IMR-90 (cell line): Measurements from ENCODE around the gene GIPR. TPM values are rescaled to one million over a fixed set of nuclear protein-coding genes. Genes with fewer than 3 reads are reported as not detected.

Source experiments
- ATAC-seq: fragments of 200-7000 bp; cut with Tn5 transposase; 2 replicates; pipeline ENCODE4 v1.9.1; 2020; ENCODE audit warnings: low read depth, mild to moderate bottlenecking, moderate library complexity
- BruUV-seq: library from RNA; stranded (reverse); fragments of 400-500 nt; replicated peaks from 2 replicates; lab custom pipeline; 2021; lab: Mats Ljungman, UMichigan
- CTCF ChIA-PET: fragments of 300-600 bp; formaldehyde crosslinking; extraction: SDS; loops from one replicate; lab custom pipeline; 2021; ENCODE audit warnings: antibody characterized with exemption; lab: Yijun Ruan, JAX
- POLR2A ChIA-PET: fragments of 300-600 bp; sonication (Branson Sonifier 250); formaldehyde crosslinking; loops from one replicate; lab custom pipeline; 2022; ENCODE audit warnings: antibody characterized with exemption; ENCODE audit not compliant: unreplicated experiment; lab: Charles Lee
- DNase-seq: peaks from one replicate; pipeline ENCODE4 v3.0.0; 2013
- H2AFZ ChIP-seq: replicated peaks from 2 replicates; pipeline ENCODE3; 2013; ENCODE audit warnings: low read length, mild to moderate bottlenecking; ENCODE audit not compliant: poor library complexity
- H2AK5ac ChIP-seq: 2 replicates; pipeline ENCODE4 v1.6.1; 2013; ENCODE audit warnings: low read depth, low read length, inconsistent platforms
- H2AK9ac ChIP-seq: replicated peaks from 2 replicates; pipeline ENCODE3; 2013; ENCODE audit warnings: mild to moderate bottlenecking, low read depth, low read length, moderate library complexity; ENCODE audit not compliant: poor library complexity
- H2BK120ac ChIP-seq: 2 replicates; pipeline ENCODE4 v1.6.1; 2013; ENCODE audit warnings: low read depth, low read length, inconsistent platforms
- H2BK15ac ChIP-seq: 3 replicates; pipeline ENCODE4 v1.6.1; 2013; ENCODE audit warnings: low read depth, low read length, inconsistent platforms
- H2BK20ac ChIP-seq: 2 replicates; pipeline ENCODE4 v1.6.1; 2013; ENCODE audit warnings: low read depth, mild to moderate bottlenecking, inconsistent platforms, low read length, moderate library complexity
- H2BK5ac ChIP-seq: 2 replicates; pipeline ENCODE4 v1.6.1; 2013; ENCODE audit warnings: mild to moderate bottlenecking, low read depth, low read length, inconsistent platforms; ENCODE audit not compliant: poor library complexity, severe bottlenecking
- H3K14ac ChIP-seq: replicated peaks from 2 replicates; pipeline ENCODE4 v1.6.1; 2013; ENCODE audit warnings: low read depth, low read length, inconsistent platforms
- H3K18ac ChIP-seq: 2 replicates; pipeline ENCODE4 v1.6.1; 2013; ENCODE audit warnings: low read depth, low read length, control low read depth
- H3K23ac ChIP-seq: 2 replicates; pipeline ENCODE4 v1.6.1; 2013; ENCODE audit warnings: low read depth, low read length, inconsistent platforms
- H3K27ac ChIP-seq: 2 replicates; pipeline ENCODE4 v1.5.1; 2013; ENCODE audit warnings: mild to moderate bottlenecking, control low read depth, low read length; ENCODE audit not compliant: insufficient read depth
- H3K27me3 ChIP-seq: 2 replicates; pipeline ENCODE4 v1.6.1; 2013; ENCODE audit warnings: low read length; ENCODE audit not compliant: control insufficient read depth, insufficient read depth
- H3K36me3 ChIP-seq: 2 replicates; pipeline ENCODE4 v1.6.1; 2013; ENCODE audit warnings: low read length, mixed read lengths; ENCODE audit not compliant: control insufficient read depth, insufficient read depth
- H3K4ac ChIP-seq: 2 replicates; pipeline ENCODE4 v1.6.1; 2013; ENCODE audit warnings: low read depth, low read length, inconsistent platforms
- H3K4me1 ChIP-seq: 2 replicates; pipeline ENCODE4 v1.6.1; 2013; ENCODE audit warnings: low read length, mixed read lengths; ENCODE audit not compliant: control insufficient read depth, insufficient read depth
- H3K4me2 ChIP-seq: 2 replicates; pipeline ENCODE4 v1.6.1; 2013; ENCODE audit warnings: low read depth, mild to moderate bottlenecking, control low read depth, low read length, moderate library complexity
- H3K4me3 ChIP-seq: 2 replicates; pipeline ENCODE4 v1.5.1; 2013; ENCODE audit warnings: low read depth, mild to moderate bottlenecking, control low read depth, low read length, moderate library complexity; ENCODE audit not compliant: insufficient read depth
- H3K56ac ChIP-seq: 2 replicates; pipeline ENCODE4 v1.6.1; 2013; ENCODE audit warnings: low read length, inconsistent platforms; ENCODE audit not compliant: insufficient read depth; ENCODE audit errors: extremely low read depth
- H3K79me1 ChIP-seq, 2 experiments: 2 replicates each; pipeline ENCODE4 v1.6.1; 2013; ENCODE audit warnings: low read length in 2 of 2, inconsistent platforms in 1 of 2, low read depth in 1 of 2
- H3K9ac ChIP-seq: 2 replicates; pipeline ENCODE4 v1.6.1; 2013; ENCODE audit warnings: low read depth, low read length, control low read depth
- H3K9me1 ChIP-seq: 2 replicates; pipeline ENCODE4 v1.6.1; 2013; ENCODE audit warnings: low read length, inconsistent platforms; ENCODE audit not compliant: insufficient read depth
- H3K9me3 ChIP-seq: 2 replicates; pipeline ENCODE4 v1.6.1; 2013; ENCODE audit warnings: low read length; ENCODE audit not compliant: control insufficient read depth, insufficient read depth
- H4K20me1 ChIP-seq: 2 replicates; pipeline ENCODE4 v1.6.1; 2013; ENCODE audit warnings: low read length, inconsistent platforms; ENCODE audit not compliant: insufficient read depth
- H4K5ac ChIP-seq: 2 replicates; pipeline ENCODE4 v1.6.1; 2013; ENCODE audit warnings: mild to moderate bottlenecking, low read depth, low read length, control low read depth
- H4K8ac ChIP-seq, 2 experiments: 2 replicates each; pipeline ENCODE4 v1.6.1; 2013; ENCODE audit warnings: low read depth in 2 of 2, low read length in 2 of 2, control low read depth in 1 of 2, inconsistent platforms in 1 of 2
- H4K91ac ChIP-seq: 2 replicates; pipeline ENCODE4 v1.6.1; 2013; ENCODE audit warnings: low read depth, low read length, inconsistent platforms; ENCODE audit not compliant: insufficient read depth
- BHLHE40 ChIP-seq: fragments of 150-350 bp; IDR thresholded peaks from 2 replicates; pipeline ENCODE4 v1.6.1; 2016; ENCODE audit warnings: mild to moderate bottlenecking, low read depth, low read length
- CEBPB ChIP-seq: IDR thresholded peaks from 2 replicates; pipeline ENCODE4 v1.6.1; 2012; ENCODE audit warnings: low read depth, low read length, improper control_type of control experiment
- CHD1 ChIP-seq: IDR thresholded peaks from 2 replicates; pipeline ENCODE4 v1.6.1; 2012; ENCODE audit warnings: low read depth, low read length, improper control_type of control experiment
- FOS ChIP-seq: fragments of 150-350 bp; IDR thresholded peaks from 2 replicates; pipeline ENCODE4 v1.6.1; 2016; ENCODE audit warnings: low read depth, low read length
- MAFK ChIP-seq: IDR thresholded peaks from 2 replicates; pipeline ENCODE4 v1.6.1; 2012; ENCODE audit warnings: low read depth, low read length, improper control_type of control experiment
- MAZ ChIP-seq: IDR thresholded peaks from 2 replicates; pipeline ENCODE4 v1.6.1; 2012; ENCODE audit warnings: low read depth, mild to moderate bottlenecking, low read length, improper control_type of control experiment, moderate library complexity, borderline replicate concordance
- MXI1 ChIP-seq: IDR thresholded peaks from 2 replicates; pipeline ENCODE4 v1.6.1; 2012; ENCODE audit warnings: low read depth, mild to moderate bottlenecking, low read length, moderate library complexity, borderline replicate concordance
- NFE2L2 ChIP-seq: fragments of 150-350 bp; IDR thresholded peaks from 2 replicates; pipeline ENCODE4 v1.6.1; 2016; ENCODE audit warnings: low read depth, mild to moderate bottlenecking, low read length
- POLR2A ChIP-seq: IDR thresholded peaks from 2 replicates; pipeline ENCODE4 v1.6.1; 2012; ENCODE audit warnings: mild to moderate bottlenecking, low read depth, low read length
- RAD21 ChIP-seq: IDR thresholded peaks from 2 replicates; pipeline ENCODE4 v1.6.1; 2012; ENCODE audit warnings: low read length, improper control_type of control experiment
- RCOR1 ChIP-seq: IDR thresholded peaks from 2 replicates; pipeline ENCODE4 v1.6.1; 2012; ENCODE audit warnings: mild to moderate bottlenecking, low read length, improper control_type of control experiment; ENCODE audit not compliant: insufficient replicate concordance
- RFX5 ChIP-seq: IDR thresholded peaks from 2 replicates; pipeline ENCODE4 v1.8.0; 2012; ENCODE audit warnings: low read depth, mild to moderate bottlenecking, low read length, moderate library complexity
- SMC3 ChIP-seq: fragments of 150-350 bp; IDR thresholded peaks from 2 replicates; pipeline ENCODE4 v1.6.1; 2016; ENCODE audit warnings: low read depth, mild to moderate bottlenecking, antibody characterized with exemption, low read length, moderate library complexity
- WGBS, 2 experiments: methylation state at CpG; one replicate each; pipeline versions ENCODE4 v1.1.5 to v1.1.7; 2013; ENCODE audit warnings: missing lambda C conversion rate in 2 of 2; ENCODE audit not compliant: insufficient read length in 1 of 2; ENCODE audit errors: extremely low coverage in 2 of 2; 5-methylcytosine and 5-hydroxymethylcytosine counted together
- dilution Hi-C: fragments of 300-500 bp; cut with HindIII; formaldehyde crosslinking; loops from one replicate; pipeline ENCODE4 v1.14.3; 2018; ENCODE audit warnings: low sequenced_read_pairs; ENCODE audit not compliant: unreplicated experiment
- in situ Hi-C: fragments of 300-500 bp; cut with MboI; formaldehyde crosslinking; loops from 3 replicates; pipeline ENCODE4 v1.14.3; 2019; ENCODE audit warnings: low sequenced_read_pairs, inconsistent platforms, mixed read lengths
- intact Hi-C: fragments of 100-400 bp; cut with micrococcal nuclease; formaldehyde crosslinking; loops from 2 replicates; pipeline ENCODE4 v1.10.0; 2022
- polyA plus RNA-seq, 3 experiments: library from polyadenylated mRNA; depleted of rRNA; stranded (reverse); fragments of >200 nt; gene quantifications; 2 replicates each; pipeline ENCODE4 v1.2.3, GENCODE V29; 2012; ENCODE audit warnings: low replicate concordance in 1 of 3
- total RNA-seq: library from RNA; depleted of rRNA; stranded (reverse); fragments of >200 nt; gene quantifications from 2 replicates; pipeline ENCODE4 v1.2.3, GENCODE V29; 2012
- TF ChIP-seq, protein P1 (sequence below): fragments of 150-350 bp; IDR thresholded peaks from 2 replicates; pipeline ENCODE4 v1.6.1; 2017; ENCODE audit warnings: mild to moderate bottlenecking, antibody characterized with exemption, low read length, low read depth
- TF ChIP-seq, protein P2 (sequence below): conservative IDR thresholded peaks from 2 replicates; pipeline ENCODE4 v1.5.1; 2012; ENCODE audit warnings: mild to moderate bottlenecking, low read depth, low read length, improper control_type of control experiment

GIPR gene
- total and polyA plus RNA-seq, 2 of the 4 experiments (the other 2 are of a cell fraction) = 0.18 to 1.2 TPM

DNA sequence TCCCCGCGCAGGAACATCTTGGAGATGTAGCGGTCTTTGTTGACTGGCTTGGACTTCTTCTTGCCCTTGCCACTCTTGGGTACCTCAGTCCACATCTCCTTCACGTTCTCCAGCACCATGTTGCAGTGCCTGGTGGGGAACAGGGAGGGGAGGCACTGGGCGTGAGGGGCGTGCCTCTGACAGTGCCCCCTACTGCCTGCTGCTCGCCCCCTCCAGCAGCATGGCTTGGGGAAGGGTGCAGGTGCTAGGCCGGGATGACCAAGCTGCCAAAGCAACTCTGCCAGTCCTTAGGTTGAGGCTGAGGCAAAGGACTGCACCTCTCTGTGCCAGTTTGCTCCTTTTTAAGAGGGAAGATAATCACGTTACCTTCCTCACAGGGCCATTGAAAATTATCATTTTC lies 19.6 kb downstream of the GIPR start:
- H3K27ac ChIP-seq = no peak overlapping the region
- no peak overlapping the region for H4K5ac ChIP-seq
- H3K27me3 ChIP-seq = no peaks in the 10 kb centered on the region
- no peak overlapping the region for H2AK9ac ChIP-seq
- peaks cover 4% of the 10 kb centered on the region; the same call in 1 of the 2 replicates for H3K9me1 ChIP-seq
- dilution Hi-C loops (no loop called here), intact Hi-C loops (no loop called here), in situ Hi-C loops (no loop called here)
- H3K4me2 ChIP-seq = no peak overlapping the region
- H2BK5ac ChIP-seq = no peak overlapping the region
- H2BK20ac ChIP-seq = no peak overlapping the region
- POLR2A ChIA-PET = no interaction called here
- no peak overlapping the region for H3K14ac ChIP-seq
- H3K9me3 ChIP-seq = no peaks in the 10 kb centered on the region
- H2BK120ac ChIP-seq = no peak overlapping the region
- peaks cover 39% of the 10 kb centered on the region for H3K36me3 ChIP-seq
- no peak overlapping the region for H2BK15ac ChIP-seq
- no peak for ATAC-seq
- no peak for DNase-seq
- no peak overlapping the region for H3K23ac ChIP-seq
- no peak overlapping the region for H2AFZ ChIP-seq
- peaks cover 7 to 34% of the 10 kb centered on the region in 2 experiments; a peak in 3 of 4 replicates for H3K79me1 ChIP-seq
- H3K4me1 ChIP-seq = peaks cover 1% of the 10 kb centered on the region; the same call in 1 of the 2 replicates
- TF ChIP-seq CEBPB = no peak
- TF ChIP-seq NFE2L2 = no peak
- no peak for TF ChIP-seq SMC3
- TF ChIP-seq RCOR1 = no peak
- TF ChIP-seq, protein P1, sequence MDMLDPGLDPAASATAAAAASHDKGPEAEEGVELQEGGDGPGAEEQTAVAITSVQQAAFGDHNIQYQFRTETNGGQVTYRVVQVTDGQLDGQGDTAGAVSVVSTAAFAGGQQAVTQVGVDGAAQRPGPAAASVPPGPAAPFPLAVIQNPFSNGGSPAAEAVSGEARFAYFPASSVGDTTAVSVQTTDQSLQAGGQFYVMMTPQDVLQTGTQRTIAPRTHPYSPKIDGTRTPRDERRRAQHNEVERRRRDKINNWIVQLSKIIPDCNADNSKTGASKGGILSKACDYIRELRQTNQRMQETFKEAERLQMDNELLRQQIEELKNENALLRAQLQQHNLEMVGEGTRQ = no peak
- no peak for TF ChIP-seq RAD21
- TF ChIP-seq MXI1 = no peak
- no peak for TF ChIP-seq BHLHE40
- no peak for TF ChIP-seq POLR2A
- no peak for TF ChIP-seq MAZ
- no peak for TF ChIP-seq RFX5
- no peak for TF ChIP-seq MAFK
- TF ChIP-seq FOS = no peak
- no peak for TF ChIP-seq CHD1
- TF ChIP-seq, protein P2, sequence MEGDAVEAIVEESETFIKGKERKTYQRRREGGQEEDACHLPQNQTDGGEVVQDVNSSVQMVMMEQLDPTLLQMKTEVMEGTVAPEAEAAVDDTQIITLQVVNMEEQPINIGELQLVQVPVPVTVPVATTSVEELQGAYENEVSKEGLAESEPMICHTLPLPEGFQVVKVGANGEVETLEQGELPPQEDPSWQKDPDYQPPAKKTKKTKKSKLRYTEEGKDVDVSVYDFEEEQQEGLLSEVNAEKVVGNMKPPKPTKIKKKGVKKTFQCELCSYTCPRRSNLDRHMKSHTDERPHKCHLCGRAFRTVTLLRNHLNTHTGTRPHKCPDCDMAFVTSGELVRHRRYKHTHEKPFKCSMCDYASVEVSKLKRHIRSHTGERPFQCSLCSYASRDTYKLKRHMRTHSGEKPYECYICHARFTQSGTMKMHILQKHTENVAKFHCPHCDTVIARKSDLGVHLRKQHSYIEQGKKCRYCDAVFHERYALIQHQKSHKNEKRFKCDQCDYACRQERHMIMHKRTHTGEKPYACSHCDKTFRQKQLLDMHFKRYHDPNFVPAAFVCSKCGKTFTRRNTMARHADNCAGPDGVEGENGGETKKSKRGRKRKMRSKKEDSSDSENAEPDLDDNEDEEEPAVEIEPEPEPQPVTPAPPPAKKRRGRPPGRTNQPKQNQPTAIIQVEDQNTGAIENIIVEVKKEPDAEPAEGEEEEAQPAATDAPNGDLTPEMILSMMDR = no peak
- H4K91ac ChIP-seq = no peak overlapping the region
- H2AK5ac ChIP-seq = no peak overlapping the region
- H3K18ac ChIP-seq = no peak overlapping the region
- no peak overlapping the region for H3K4ac ChIP-seq
- CTCF ChIA-PET = no interaction called here
- H4K20me1 ChIP-seq = peaks cover 10% of the 10 kb centered on the region; the same call in 1 of the 2 replicates
- TSS peak; percentile 65 for BruUV-seq
- no CpG with 5 or more reads among the region's 9 CpGs for WGBS, 2 experiments
- no peak overlapping the region for H3K56ac ChIP-seq
- no peak overlapping the region for H3K9ac ChIP-seq
- no peak overlapping the region for H4K8ac ChIP-seq
- H3K4me3 ChIP-seq = no peak overlapping the region
